Suprapubic skin (tissue), 4 donors: Measurements from ENCODE around the gene MUTYH. TPM values are rescaled to one million over a fixed set of nuclear protein-coding genes. Genes with fewer than 3 reads are reported as not detected.

Source experiments
- DNase-seq, 2 donors: peaks; one replicate each; pipeline ENCODE4 v3.0.0-alpha.2; 2019; ENCODE audit warnings: low spot score in 2 of 2
- H3K27ac ChIP-seq: fragments of 200-600 bp; sonication (generic); one replicate; pipeline ENCODE4 v1.5.1; 2019
- H3K27me3 ChIP-seq: fragments of 200-600 bp; sonication (generic); one replicate; pipeline ENCODE4 v1.5.1; 2019
- H3K36me3 ChIP-seq: fragments of 200-600 bp; sonication (generic); one replicate; pipeline ENCODE4 v1.5.1; 2019
- H3K4me1 ChIP-seq: fragments of 200-600 bp; sonication (generic); one replicate; pipeline ENCODE4 v1.5.1; 2019
- H3K4me3 ChIP-seq: fragments of 200-600 bp; sonication (generic); one replicate; pipeline ENCODE4 v1.5.1; 2019; ENCODE audit warnings: mild to moderate bottlenecking
- H3K9me3 ChIP-seq: fragments of 200-600 bp; sonication (generic); one replicate; pipeline ENCODE4 v1.5.1; 2019
- CTCF ChIP-seq, 2 donors: fragments of 200-600 bp in 1 of 2; fragments of 450-650 bp in 1 of 2; sonication (generic) in 1 of 2; IDR thresholded peaks; one replicate each; pipeline ENCODE4 v1.5.1; 2016 to 2019; ENCODE audit warnings: antibody characterized with exemption in 2 of 2, mild to moderate bottlenecking in 1 of 2, moderate library complexity in 1 of 2
- EP300 ChIP-seq: sonication (generic); formaldehyde crosslinking; IDR thresholded peaks from one replicate; pipeline ENCODE4 v1.6.1; 2017; ENCODE audit warnings: antibody characterized with exemption
- POLR2A ChIP-seq, 2 donors: fragments of 450-650 bp; IDR thresholded peaks; one replicate each; pipeline ENCODE4 v1.6.1; 2017; ENCODE audit warnings: antibody characterized with exemption in 2 of 2, mild to moderate bottlenecking in 2 of 2, moderate library complexity in 2 of 2
- POLR2AphosphoS5 ChIP-seq, 3 donors: sonication (generic); formaldehyde crosslinking; IDR thresholded peaks; one replicate each; pipeline ENCODE4 v1.6.1; 2017; ENCODE audit warnings: antibody characterized with exemption in 3 of 3
- WGBS: methylation state at CpG from one replicate; pipeline ENCODE4 v1.1.5; 2018; 5-methylcytosine and 5-hydroxymethylcytosine counted together
- total RNA-seq, 4 donors: library from RNA; depleted of rRNA; stranded (reverse); fragments of >200 nt; gene quantifications; one replicate each; pipeline ENCODE4 v1.1.0, GENCODE V29; 2016

Gene MUTYH
- total RNA-seq, 4 donors from 2014 or later, result 22.1 to 38.2 (median 30.7) TPM

GRCh38 chr1:45381243-45381642, 41.0 kb upstream of the MUTYH start:
- DNase-seq, result no peak
- no peak overlapping the region for H3K27ac ChIP-seq
- 93% methylated on average over 2 of the region's 2 CpGs for WGBS
- no peaks in the 10 kb centered on the region for H3K27me3 ChIP-seq
- TF ChIP-seq POLR2A (IDR thresholded peaks at IDR 0.05), result no peak
- no peak for TF ChIP-seq EP300
- no peak for TF ChIP-seq POLR2AphosphoS5 (IDR thresholded peaks at IDR 0.05)
- TF ChIP-seq CTCF (IDR thresholded peaks at IDR 0.05), result no peak
- no peak overlapping the region for H3K4me3 ChIP-seq
- H3K36me3 ChIP-seq, result no peaks in the 10 kb centered on the region
- no peaks in the 10 kb centered on the region for H3K9me3 ChIP-seq
- no peaks in the 10 kb centered on the region for H3K4me1 ChIP-seq

- no peak for TF ChIP-seq CTCF (IDR thresholded peaks at IDR 0.05)
- no peak for TF ChIP-seq POLR2A (IDR thresholded peaks at IDR 0.05)
- no peak for TF ChIP-seq EP300
- no peak for TF ChIP-seq POLR2AphosphoS5 (IDR thresholded peaks at IDR 0.05)
- H3K4me1 ChIP-seq, result peaks cover under 1% of the 10 kb centered on the region
Observed at GRCh38 chr1:45380730-45381129, 40.5 kb upstream of the MUTYH start.

GRCh38 chr1:45380125-45380524, 39.9 kb upstream of the MUTYH start:
- WGBS, result 95% methylated on average over 4 of the region's 4 CpGs

More at GRCh38 chr1:45380730-45381129, 40.5 kb upstream of the MUTYH start:
- H3K9me3 ChIP-seq, result no peaks in the 10 kb centered on the region
- H3K4me3 ChIP-seq, result no peak overlapping the region
- no peaks in the 10 kb centered on the region for H3K36me3 ChIP-seq
- WGBS, result 78% methylated on average over 1 of the region's 1 CpG
- no peak overlapping the region for H3K27ac ChIP-seq
- no peak for DNase-seq
- H3K27me3 ChIP-seq, result no peaks in the 10 kb centered on the region

GRCh38 chr1:45379524-45379923, 39.3 kb upstream of the MUTYH start:
- Histone ChIP-seq H3K4me3 (no peak overlapping the region), H3K27ac (no peak overlapping the region), H3K36me3 (no peaks in the 10 kb centered on the region), H3K27me3 (no peaks in the 10 kb centered on the region), H3K9me3 (no peaks in the 10 kb centered on the region), H3K4me1 (peaks cover 4% of the 10 kb centered on the region)
- no peak for DNase-seq
- 87% methylated on average over 6 of the region's 6 CpGs for WGBS
- TF ChIP-seq POLR2A (IDR thresholded peaks at IDR 0.05), result no peak
- no peak for TF ChIP-seq POLR2AphosphoS5 (IDR thresholded peaks at IDR 0.05)
- TF ChIP-seq EP300, result no peak
- no peak for TF ChIP-seq CTCF (IDR thresholded peaks at IDR 0.05)

More at GRCh38 chr1:45380125-45380524, 39.9 kb upstream of the MUTYH start:
- Histone ChIP-seq H3K9me3 (no peaks in the 10 kb centered on the region), H3K4me3 (no peak overlapping the region), H3K4me1 (peaks cover 4% of the 10 kb centered on the region), H3K27me3 (no peaks in the 10 kb centered on the region), H3K27ac (no peak overlapping the region), H3K36me3 (no peaks in the 10 kb centered on the region)
- DNase-seq, result no peak
- TF ChIP-seq EP300 (no peak), POLR2AphosphoS5 (IDR thresholded peaks at IDR 0.05) (no peak), POLR2A (IDR thresholded peaks at IDR 0.05) (no peak), CTCF (IDR thresholded peaks at IDR 0.05) (no peak)

- peaks cover 4% of the 10 kb centered on the region for H3K4me1 ChIP-seq
Observed at GRCh38 chr1:45378184-45378583, 37.9 kb upstream of the MUTYH start.

More at GRCh38 chr1:45378184-45378583, 37.9 kb upstream of the MUTYH start:
- Histone ChIP-seq H3K4me3 (no peak overlapping the region), H3K27me3 (no peaks in the 10 kb centered on the region), H3K27ac (no peak overlapping the region), H3K9me3 (no peaks in the 10 kb centered on the region), H3K36me3 (no peaks in the 10 kb centered on the region)
- TF ChIP-seq POLR2AphosphoS5 (IDR thresholded peaks at IDR 0.05) (no peak), CTCF (IDR thresholded peaks at IDR 0.05) (no peak)
- no peak for DNase-seq
